H9 (cell line): ENCODE measurements around the gene TGM5. TPM values are rescaled to one million over a fixed set of nuclear protein-coding genes. Genes with fewer than 3 reads are reported as not detected.

Experiments
- DNase-seq: peaks from one replicate; pipeline ENCODE4 v3.0.0-alpha.2; 2017
- H2AFZ ChIP-seq: one replicate; pipeline ENCODE4 v1.6.1; 2013; ENCODE audit warnings: mild to moderate bottlenecking, low read length, control low read depth, moderate library complexity
- H2AK5ac ChIP-seq: 2 replicates; pipeline ENCODE4 v1.6.1; 2013; ENCODE audit warnings: low read length, control low read depth, mixed read lengths; ENCODE audit not compliant: insufficient read length
- H2BK120ac ChIP-seq: one replicate; pipeline ENCODE4 v1.6.1; 2013; ENCODE audit warnings: low read depth, mild to moderate bottlenecking, low read length, control low read depth, inconsistent platforms; ENCODE audit not compliant: poor library complexity, severe bottlenecking
- H2BK12ac ChIP-seq: 2 replicates; pipeline ENCODE4 v1.6.1; 2013; ENCODE audit warnings: low read length, control low read depth, mixed read lengths, low read depth; ENCODE audit not compliant: insufficient read length
- H2BK15ac ChIP-seq: 2 replicates; pipeline ENCODE4 v1.6.1; 2013; ENCODE audit warnings: low read depth, low read length, control low read depth
- H2BK20ac ChIP-seq: one replicate; pipeline ENCODE4 v1.6.1; 2013; ENCODE audit warnings: low read depth, mild to moderate bottlenecking, low read length, control low read depth, inconsistent platforms; ENCODE audit not compliant: poor library complexity, severe bottlenecking
- H2BK5ac ChIP-seq: 2 replicates; pipeline ENCODE4 v1.6.1; 2013; ENCODE audit warnings: low read length, control low read depth, mixed read lengths; ENCODE audit not compliant: insufficient read length
- H3K14ac ChIP-seq: 2 replicates; pipeline ENCODE4 v1.6.1; 2013; ENCODE audit warnings: low read length, control low read depth; ENCODE audit not compliant: insufficient read depth
- H3K18ac ChIP-seq: 2 replicates; pipeline ENCODE4 v1.6.1; 2013; ENCODE audit warnings: low read depth, mild to moderate bottlenecking, mixed read lengths, low read length, control low read depth; ENCODE audit not compliant: insufficient read length
- H3K23ac ChIP-seq: 2 replicates; pipeline ENCODE4 v1.6.1; 2013; ENCODE audit warnings: low read length, control low read depth, mixed read lengths, low read depth; ENCODE audit not compliant: insufficient read length
- H3K23me2 ChIP-seq: 2 replicates; pipeline ENCODE4 v1.6.1; 2013; ENCODE audit warnings: low read depth, mild to moderate bottlenecking, mixed read lengths, low read length, control low read depth; ENCODE audit not compliant: insufficient read length, poor library complexity, severe bottlenecking
- H3K27ac ChIP-seq: 2 replicates; pipeline ENCODE4 v1.5.1; 2013; ENCODE audit warnings: low read length, control low read depth, mixed read lengths, low read depth; ENCODE audit not compliant: insufficient read length
- H3K27me3 ChIP-seq: 2 replicates; pipeline ENCODE4 v1.6.1; 2013; ENCODE audit warnings: low read length, control low read depth, inconsistent platforms; ENCODE audit not compliant: insufficient read depth
- H3K4ac ChIP-seq: 2 replicates; pipeline ENCODE4 v1.6.1; 2013; ENCODE audit warnings: low read depth, mild to moderate bottlenecking, control low read depth, inconsistent platforms, low read length, moderate library complexity
- H3K4me1 ChIP-seq: 2 replicates; pipeline ENCODE4 v1.6.1; 2013; ENCODE audit warnings: low read length, control low read depth, inconsistent platforms; ENCODE audit not compliant: insufficient read depth
- H3K4me2 ChIP-seq: 2 replicates; pipeline ENCODE4 v1.6.1; 2013; ENCODE audit warnings: low read length, control low read depth, mixed read lengths; ENCODE audit not compliant: insufficient read length, insufficient read depth
- H3K56ac ChIP-seq: 2 replicates; pipeline ENCODE4 v1.6.1; 2013; ENCODE audit warnings: low read depth, mild to moderate bottlenecking, mixed read lengths, low read length, control low read depth; ENCODE audit not compliant: insufficient read length
- H3K79me1 ChIP-seq: 2 replicates; pipeline ENCODE4 v1.6.1; 2013; ENCODE audit warnings: low read depth, mild to moderate bottlenecking, moderate library complexity, low read length, control low read depth, inconsistent platforms; ENCODE audit not compliant: insufficient read depth, poor library complexity, severe bottlenecking
- H3K79me2 ChIP-seq: 2 replicates; pipeline ENCODE4 v1.6.1; 2013; ENCODE audit warnings: low read length, control low read depth, inconsistent platforms; ENCODE audit not compliant: insufficient read depth
- H3K9ac ChIP-seq: 2 replicates; pipeline ENCODE4 v1.6.1; 2013; ENCODE audit warnings: low read length, control low read depth, mixed read lengths; ENCODE audit not compliant: insufficient read length; ENCODE audit errors: extremely low read depth
- H3K9me3 ChIP-seq: one replicate; pipeline ENCODE4 v1.6.1; 2013; ENCODE audit warnings: low read depth, low read length, inconsistent platforms; ENCODE audit not compliant: control insufficient read depth
- H3T11ph ChIP-seq: one replicate; pipeline ENCODE4 v1.6.1; 2013; ENCODE audit warnings: mild to moderate bottlenecking, low read length, control low read depth, inconsistent platforms
- H4K20me1 ChIP-seq: one replicate; pipeline ENCODE4 v1.6.1; 2013; ENCODE audit not compliant: control insufficient read depth, insufficient read length, insufficient read depth
- H4K5ac ChIP-seq: 2 replicates; pipeline ENCODE4 v1.6.1; 2013; ENCODE audit warnings: low read depth, mild to moderate bottlenecking, mixed read lengths, low read length, control low read depth; ENCODE audit not compliant: insufficient read length
- H4K8ac ChIP-seq: replicated peaks from 2 replicates; pipeline ENCODE4 v1.6.1; 2013; ENCODE audit warnings: low read length, control low read depth, mixed read lengths, low read depth; ENCODE audit not compliant: insufficient read length
- H4K91ac ChIP-seq: 2 replicates; pipeline ENCODE4 v1.6.1; 2013; ENCODE audit warnings: low read depth, mild to moderate bottlenecking, moderate library complexity, mixed read lengths, low read length, control low read depth; ENCODE audit not compliant: insufficient read length
- H3K27ac Mint-ChIP-seq, 3 experiments: 2 replicates in 2 of 3; 3 replicates in 1 of 3; pipeline ENCODE4 v1.8.0; 2020 to 2021; ENCODE audit warnings: mixed read lengths in 3 of 3, mild to moderate bottlenecking in 1 of 3, moderate library complexity in 1 of 3
- H3K27me3 Mint-ChIP-seq: 2 replicates; pipeline ENCODE4 v1.8.0; 2021; ENCODE audit warnings: low read depth, mild to moderate bottlenecking, moderate library complexity, mixed read lengths
- H3K36me3 Mint-ChIP-seq, 3 experiments: 2 replicates in 2 of 3; 3 replicates in 1 of 3; pipeline ENCODE4 v1.8.0; 2020 to 2021; ENCODE audit warnings: low read depth in 3 of 3, mixed read lengths in 3 of 3; ENCODE audit not compliant: insufficient read depth in 1 of 3
- H3K4me1 Mint-ChIP-seq, 2 experiments: 2 replicates each; pipeline ENCODE4 v1.8.0; 2020; ENCODE audit warnings: mixed read lengths in 2 of 2
- H3K4me3 Mint-ChIP-seq, 2 experiments: 2 replicates in 1 of 2; 3 replicates in 1 of 2; pipeline ENCODE4 v1.8.0; 2020 to 2021; ENCODE audit warnings: mild to moderate bottlenecking in 2 of 2, mixed read lengths in 2 of 2, moderate library complexity in 1 of 2
- H3K9me3 Mint-ChIP-seq, 2 experiments: 2 replicates in 1 of 2; 3 replicates in 1 of 2; pipeline ENCODE4 v1.8.0; 2020; ENCODE audit warnings: mild to moderate bottlenecking in 2 of 2, mixed read lengths in 2 of 2, moderate library complexity in 1 of 2
- CTCF ChIP-seq: fragments of 200-600 bp; sonication (generic); conservative IDR thresholded peaks from 3 replicates; pipeline ENCODE4 v1.8.0; 2021; ENCODE audit warnings: antibody characterized with exemption, mild to moderate bottlenecking
- WGBS: extraction: QIAGEN DNeasy Blood & Tissue Kit; methylation state at CpG from one replicate; pipeline ENCODE4 v1.1.7; 2013; ENCODE audit warnings: missing lambda C conversion rate, low lambda C conversion rate, mixed read lengths; ENCODE audit not compliant: insufficient read length; ENCODE audit errors: extremely low coverage; 5-methylcytosine and 5-hydroxymethylcytosine counted together
- total RNA-seq: library from RNA; stranded (reverse); gene quantifications from 2 replicates; pipeline ENCODE4 v1.2.1, GENCODE V29; 2021

Gene TGM5
- total RNA-seq, 1 experiment from 2014 or later: not detected

GRCh38 chr15:43249236-43249635, 17.5 kb downstream of the TGM5 start:
- Histone ChIP-seq H2BK5ac (no peak overlapping the region), H2BK20ac (no peak overlapping the region), H3K4me2 (no peak overlapping the region), H4K20me1 (no peaks in the 10 kb centered on the region), H4K91ac (no peak overlapping the region), H2AK5ac (no peak overlapping the region), H3K27me3 (no peaks in the 10 kb centered on the region), H3K4ac (no peak overlapping the region), H3K56ac (no peak overlapping the region), H3K27ac (no peak overlapping the region), H3K14ac (no peak overlapping the region), H4K8ac (no peak overlapping the region), H2AFZ (no peak overlapping the region), H2BK12ac (no peak overlapping the region), H3K18ac (no peak overlapping the region), H3K9ac (no peak overlapping the region), H3K9me3 (no peaks in the 10 kb centered on the region), H3K23me2 (no peaks in the 10 kb centered on the region), H2BK120ac (no peak overlapping the region), H3K79me1 (no peaks in the 10 kb centered on the region), H3K23ac (no peak overlapping the region), H4K5ac (no peak overlapping the region), H3T11ph (no peak overlapping the region), H3K79me2 (no peaks in the 10 kb centered on the region), H3K4me1 (no peaks in the 10 kb centered on the region), H2BK15ac (no peak overlapping the region)
- no peaks in the 10 kb centered on the region for H3K36me3 Mint-ChIP-seq
- no CpG with 5 or more reads among the region's 2 CpGs for WGBS
- no peak overlapping the region for H3K27ac Mint-ChIP-seq
- H3K4me1 Mint-ChIP-seq: no peaks in the 10 kb centered on the region
- no peaks in the 10 kb centered on the region for H3K9me3 Mint-ChIP-seq
- H3K27me3 Mint-ChIP-seq: peaks cover 2% of the 10 kb centered on the region; the same call in 1 of the 2 replicates
- TF ChIP-seq CTCF: no peak
- H3K4me3 Mint-ChIP-seq: no peak overlapping the region
- no peak for DNase-seq
